NB4 (cell line): ENCODE results near the gene INO80.
"Not testable (repeated sequence)": the region's sequence is repeated elsewhere in the genome, so short reads cannot be mapped to it uniquely, and the experiment has no call there.

Source experiments
- TF ChIP-seq, protein P1 (sequence below): IDR thresholded peaks from one replicate; pipeline ENCODE4 v1.5.1; 2012; ENCODE audit warnings: low read depth, low read length
- TF ChIP-seq, protein P2 (sequence below): IDR thresholded peaks from 2 replicates; pipeline ENCODE4 v1.6.1; 2011; ENCODE audit warnings: low read depth, low read length

DNA sequence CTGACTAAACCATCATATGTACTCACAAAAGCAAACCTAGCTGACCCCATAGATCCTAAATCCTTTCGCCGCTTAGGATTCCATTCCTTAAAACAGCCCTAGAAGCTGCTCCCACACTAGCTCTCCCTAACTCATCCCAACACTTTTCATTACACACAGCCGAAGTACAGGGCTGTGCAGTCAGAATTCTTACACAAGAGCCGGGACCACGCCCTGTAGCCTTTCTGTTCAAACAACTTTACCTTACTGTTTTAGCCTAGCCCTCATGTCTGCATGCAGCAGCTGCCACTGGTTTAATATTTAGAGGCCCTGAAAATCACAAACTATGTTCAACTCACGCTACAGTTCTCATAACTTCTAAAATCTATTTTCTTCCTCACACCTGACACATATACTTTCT lies 19.5 kb upstream of the INO80 start:
- TF ChIP-seq, protein P1, sequence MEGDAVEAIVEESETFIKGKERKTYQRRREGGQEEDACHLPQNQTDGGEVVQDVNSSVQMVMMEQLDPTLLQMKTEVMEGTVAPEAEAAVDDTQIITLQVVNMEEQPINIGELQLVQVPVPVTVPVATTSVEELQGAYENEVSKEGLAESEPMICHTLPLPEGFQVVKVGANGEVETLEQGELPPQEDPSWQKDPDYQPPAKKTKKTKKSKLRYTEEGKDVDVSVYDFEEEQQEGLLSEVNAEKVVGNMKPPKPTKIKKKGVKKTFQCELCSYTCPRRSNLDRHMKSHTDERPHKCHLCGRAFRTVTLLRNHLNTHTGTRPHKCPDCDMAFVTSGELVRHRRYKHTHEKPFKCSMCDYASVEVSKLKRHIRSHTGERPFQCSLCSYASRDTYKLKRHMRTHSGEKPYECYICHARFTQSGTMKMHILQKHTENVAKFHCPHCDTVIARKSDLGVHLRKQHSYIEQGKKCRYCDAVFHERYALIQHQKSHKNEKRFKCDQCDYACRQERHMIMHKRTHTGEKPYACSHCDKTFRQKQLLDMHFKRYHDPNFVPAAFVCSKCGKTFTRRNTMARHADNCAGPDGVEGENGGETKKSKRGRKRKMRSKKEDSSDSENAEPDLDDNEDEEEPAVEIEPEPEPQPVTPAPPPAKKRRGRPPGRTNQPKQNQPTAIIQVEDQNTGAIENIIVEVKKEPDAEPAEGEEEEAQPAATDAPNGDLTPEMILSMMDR, result not testable (repeated sequence)
- TF ChIP-seq, protein P2, sequence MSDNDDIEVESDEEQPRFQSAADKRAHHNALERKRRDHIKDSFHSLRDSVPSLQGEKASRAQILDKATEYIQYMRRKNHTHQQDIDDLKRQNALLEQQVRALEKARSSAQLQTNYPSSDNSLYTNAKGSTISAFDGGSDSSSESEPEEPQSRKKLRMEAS, result not testable (repeated sequence)
